Measurements from ENCODE around the gene RHOA. TPM values are rescaled to one million over a fixed set of nuclear protein-coding genes. Genes with fewer than 3 reads are reported as not detected.

The RHOA gene
- total and polyA plus RNA-seq, 2 experiments from 2014 or later = 781 to 996 TPM

GRCh38 chr3:49387721-49388120 is 24.1 kb downstream of the RHOA start:
- Histone ChIP-seq H3K27ac (peak overlapping the region; percentile 39; the same call in 1 of the 2 replicates), H3F3A (ENCODE audit: insufficient read depth) (peaks cover 40% of the 10 kb centered on the region), H4K20me1 (ENCODE audit: insufficient read depth) (peaks cover 51% of the 10 kb centered on the region), H3K79me2 (ENCODE audit: insufficient read depth) (peaks cover 100% of the 10 kb centered on the region), H3K9me2 (ENCODE audit: insufficient read depth) (no peaks in the 10 kb centered on the region), H3K4me2 (ENCODE audit: unreplicated experiment) (no peak overlapping the region), H3K4me1 (ENCODE audit: insufficient read depth) (peaks cover 10% of the 10 kb centered on the region), H2AFZ (no peak overlapping the region), H3K4me3 (no peak overlapping the region), H3K36me3 (ENCODE audit: low read depth) (0 out of 2 replicates have a peak, but pooled peaks cover 3% of the 10 kb centered on the region), H3K27me3 (replicated peaks; ENCODE audit: insufficient read depth) (no peaks in the 10 kb centered on the region), H3K9ac (no peak overlapping the region), H3K9me3 (ENCODE audit: low read depth) (no peaks in the 10 kb centered on the region)
- 82 to 86% methylated on average over 2 of the region's 2 CpGs for WGBS, 2 experiments (ENCODE audit: low coverage in 1 of 2, low lambda C conversion rate in 2 of 2, missing lambda C conversion rate in 2 of 2)
- TF ChIP-seq EZH2 (IDR thresholded peaks at IDR 0.05; ENCODE audit: insufficient read depth, poor library complexity, severe bottlenecking) (no peak), EZH2phosphoT487 (IDR thresholded peaks at IDR 0.05; ENCODE audit: insufficient read depth, low read depth) (no peak)
- peak; percentile 64 for DNase-seq
- in situ Hi-C loops (cut with MboI) = no loop called here

- WGBS, 2 experiments (ENCODE audit: low coverage in 1 of 2, low lambda C conversion rate in 2 of 2, missing lambda C conversion rate in 2 of 2) = 77 to 78% methylated on average over 11 of the region's 11 CpGs
- no peak for TF ChIP-seq EZH2 (IDR thresholded peaks at IDR 0.05; ENCODE audit: insufficient read depth, poor library complexity, severe bottlenecking)
- TF ChIP-seq EZH2phosphoT487 (IDR thresholded peaks at IDR 0.05; ENCODE audit: insufficient read depth, low read depth) = no peak
- H3K9me3 ChIP-seq (ENCODE audit: low read depth) = no peaks in the 10 kb centered on the region
These were observed 25.6 kb downstream of the RHOA start for GRCh38 chr3:49386056-49386756.

GRCh38 chr3:49385617-49386016 is 26.2 kb downstream of the RHOA start:
- Histone ChIP-seq H3K9me3 (ENCODE audit: low read depth) (no peaks in the 10 kb centered on the region), H3K27ac (no peak overlapping the region), H3K4me3 (no peak overlapping the region), H3K36me3 (ENCODE audit: low read depth) (0 out of 2 replicates have a peak, but pooled peaks cover 3% of the 10 kb centered on the region), H3K27me3 (replicated peaks; ENCODE audit: insufficient read depth) (no peaks in the 10 kb centered on the region), H2AFZ (no peak overlapping the region), H3K79me2 (ENCODE audit: insufficient read depth) (peaks cover 100% of the 10 kb centered on the region), H3K9me2 (ENCODE audit: insufficient read depth) (no peaks in the 10 kb centered on the region), H3K4me1 (ENCODE audit: insufficient read depth) (peaks cover 10% of the 10 kb centered on the region), H3K4me2 (ENCODE audit: unreplicated experiment) (no peak overlapping the region), H4K20me1 (ENCODE audit: insufficient read depth) (peaks cover 37% of the 10 kb centered on the region), H3F3A (ENCODE audit: insufficient read depth) (peaks cover 40% of the 10 kb centered on the region), H3K9ac (no peak overlapping the region)
- DNase-seq = no peak
- no peak for TF ChIP-seq EZH2phosphoT487 (IDR thresholded peaks at IDR 0.05; ENCODE audit: insufficient read depth, low read depth)
- TF ChIP-seq EZH2 (IDR thresholded peaks at IDR 0.05; ENCODE audit: insufficient read depth, poor library complexity, severe bottlenecking) = no peak
- WGBS, 2 experiments (ENCODE audit: low coverage in 1 of 2, low lambda C conversion rate in 2 of 2, missing lambda C conversion rate in 2 of 2) = 96% methylated on average over 1 of the region's 1 CpG
- in situ Hi-C loops (cut with MboI) = no loop called here

More at GRCh38 chr3:49386056-49386756, 25.6 kb downstream of the RHOA start:
- Histone ChIP-seq H3K27me3 (replicated peaks; ENCODE audit: insufficient read depth) (no peaks in the 10 kb centered on the region), H3K4me3 (no peak overlapping the region), H3F3A (ENCODE audit: insufficient read depth) (peaks cover 40% of the 10 kb centered on the region), H4K20me1 (ENCODE audit: insufficient read depth) (peaks cover 43% of the 10 kb centered on the region), H3K4me2 (ENCODE audit: unreplicated experiment) (no peak overlapping the region), H3K4me1 (ENCODE audit: insufficient read depth) (peaks cover 10% of the 10 kb centered on the region), H3K9me2 (ENCODE audit: insufficient read depth) (no peaks in the 10 kb centered on the region), H2AFZ (no peak overlapping the region), H3K27ac (peak overlapping the region; percentile 3; the same call in 1 of the 2 replicates), H3K9ac (no peak overlapping the region), H3K79me2 (ENCODE audit: insufficient read depth) (peaks cover 100% of the 10 kb centered on the region), H3K36me3 (ENCODE audit: low read depth) (0 out of 2 replicates have a peak, but pooled peaks cover 3% of the 10 kb centered on the region)
- DNase-seq = no peak
- in situ Hi-C loops (cut with MboI) = no loop called here

GRCh38 chr3:49383387-49383786 is 28.4 kb downstream of the RHOA start:
- WGBS, 2 experiments (ENCODE audit: low coverage in 1 of 2, low lambda C conversion rate in 2 of 2, missing lambda C conversion rate in 2 of 2) = 61 to 65% methylated on average over 5 of the region's 5 CpGs
- no peaks in the 10 kb centered on the region for H3K9me2 ChIP-seq (ENCODE audit: insufficient read depth)
- in situ Hi-C loops (cut with MboI) = no loop called here
- H3K4me2 ChIP-seq (ENCODE audit: unreplicated experiment) = no peak overlapping the region
- H2AFZ ChIP-seq = no peak overlapping the region
- H3K36me3 ChIP-seq (ENCODE audit: low read depth) = no peaks in the 10 kb centered on the region
- H3K9ac ChIP-seq = no peak overlapping the region
- peaks cover 38% of the 10 kb centered on the region for H4K20me1 ChIP-seq (ENCODE audit: insufficient read depth)
- H3K9me3 ChIP-seq (ENCODE audit: low read depth) = no peaks in the 10 kb centered on the region
- peaks cover 54% of the 10 kb centered on the region for H3F3A ChIP-seq (ENCODE audit: insufficient read depth)
- H3K27ac ChIP-seq = no peak overlapping the region
- peaks cover 25% of the 10 kb centered on the region for H3K4me1 ChIP-seq (ENCODE audit: insufficient read depth)
- peaks cover 100% of the 10 kb centered on the region for H3K79me2 ChIP-seq (ENCODE audit: insufficient read depth)
- no peaks in the 10 kb centered on the region for H3K27me3 ChIP-seq (replicated peaks; ENCODE audit: insufficient read depth)
- DNase-seq = no peak
- H3K4me3 ChIP-seq = no peak overlapping the region
- TF ChIP-seq EZH2 (IDR thresholded peaks at IDR 0.05; ENCODE audit: insufficient read depth, poor library complexity, severe bottlenecking) = no peak
- TF ChIP-seq EZH2phosphoT487 (IDR thresholded peaks at IDR 0.05; ENCODE audit: insufficient read depth, low read depth) = no peak
